ENCODE results near the gene SELENOS.
"Not testable (repeated sequence)": the region's sequence is repeated elsewhere in the genome, so short reads cannot be mapped to it uniquely, and the experiment has no call there.

SELENOS gene

GRCh38 chr15:101295607-101296161 is 18.4 kb upstream of the SELENOS start:
- Mint-ChIP-seq H3K4me3 (peak overlapping the region; percentile 97), H3K36me3 (peaks cover 15% of the 10 kb centered on the region), H3K27me3 (no peaks in the 10 kb centered on the region), H3K9me3 (no peaks in the 10 kb centered on the region), H3K4me1 (peaks cover 39% of the 10 kb centered on the region), H3K27ac (peak overlapping the region; percentile 62)

- H3K9me3 Mint-ChIP-seq: no peaks in the 10 kb centered on the region
- H3K27ac Mint-ChIP-seq: peak within 1 kb of the TSS; percentile 97
- H3K36me3 Mint-ChIP-seq: peaks cover 18% of the 10 kb centered on the region
- H3K4me3 Mint-ChIP-seq: peak within 1 kb of the TSS; percentile 97
- no peaks in the 10 kb centered on the region for H3K27me3 Mint-ChIP-seq
- H3K4me1 Mint-ChIP-seq: peaks cover 44% of the 10 kb centered on the region
These were observed 17.7 kb upstream of the SELENOS start, which contains the start of gene SNRPA1 for GRCh38 chr15:101294731-101295606. TSS of gene SNRPA1 (minus strand) at chr15:101295248. CDS start at chr15:101295178, 70 bp downstream.

GRCh38 chr15:101293122-101293521 is 15.8 kb upstream of the SELENOS start:
- Mint-ChIP-seq H3K27ac (peak overlapping the region; percentile 97), H3K4me3 (peak overlapping the region; percentile 97), H3K9me3 (no peaks in the 10 kb centered on the region), H3K36me3 (peaks cover 26% of the 10 kb centered on the region), H3K27me3 (no peaks in the 10 kb centered on the region), H3K4me1 (peaks cover 58% of the 10 kb centered on the region)

GRCh38 chr15:101288905-101289513 is 11.7 kb upstream of the SELENOS start:
- peaks cover 30% of the 10 kb centered on the region for H3K36me3 Mint-ChIP-seq
- peak overlapping the region; percentile 31 for H3K27ac Mint-ChIP-seq
- H3K27me3 Mint-ChIP-seq: no peaks in the 10 kb centered on the region
- peaks cover 54% of the 10 kb centered on the region for H3K4me1 Mint-ChIP-seq
- no peaks in the 10 kb centered on the region for H3K9me3 Mint-ChIP-seq
- H3K4me3 Mint-ChIP-seq: no peak overlapping the region

- peaks cover 41% of the 10 kb centered on the region for H3K4me1 Mint-ChIP-seq
- peaks cover 23% of the 10 kb centered on the region for H3K36me3 Mint-ChIP-seq
- peak overlapping the region; percentile 2 for H3K27ac Mint-ChIP-seq
- H3K4me3 Mint-ChIP-seq, H3K9me3 Mint-ChIP-seq, H3K27me3 Mint-ChIP-seq: not testable (repeated sequence)
These were observed 10.1 kb upstream of the SELENOS start for GRCh38 chr15:101287342-101287741.

GRCh38 chr15:101286471-101287114 is 9.3 kb upstream of the SELENOS start:
- peak overlapping the region; percentile 30 for H3K27ac Mint-ChIP-seq
- peak overlapping the region; percentile 3 for H3K4me3 Mint-ChIP-seq
- peaks cover 33% of the 10 kb centered on the region for H3K4me1 Mint-ChIP-seq
- peaks cover 20% of the 10 kb centered on the region for H3K36me3 Mint-ChIP-seq
- H3K27me3 Mint-ChIP-seq: no peaks in the 10 kb centered on the region
- no peaks in the 10 kb centered on the region for H3K9me3 Mint-ChIP-seq

GRCh38 chr15:101283931-101284330 is 6.6 kb upstream of the SELENOS start:
- Mint-ChIP-seq H3K27ac (no peak overlapping the region), H3K36me3 (peaks cover 14% of the 10 kb centered on the region), H3K9me3 (no peaks in the 10 kb centered on the region), H3K4me3 (no peak overlapping the region), H3K4me1 (peaks cover 15% of the 10 kb centered on the region), H3K27me3 (no peaks in the 10 kb centered on the region)

- H3K27ac Mint-ChIP-seq: no peak overlapping the region
- H3K4me3 Mint-ChIP-seq: no peak overlapping the region
- no peaks in the 10 kb centered on the region for H3K9me3 Mint-ChIP-seq
- H3K27me3 Mint-ChIP-seq: no peaks in the 10 kb centered on the region
- H3K4me1 Mint-ChIP-seq: peaks cover 23% of the 10 kb centered on the region
- H3K36me3 Mint-ChIP-seq: peaks cover 2% of the 10 kb centered on the region
These were observed 2.7 kb upstream of the SELENOS start for GRCh38 chr15:101280007-101280406.

GRCh38 chr15:101277943-101278564 is 769 bp upstream of the SELENOS start:
- H3K36me3 Mint-ChIP-seq: peaks cover 11% of the 10 kb centered on the region
- H3K27ac Mint-ChIP-seq: peak overlapping the region; percentile 68

GRCh38 chr15:101276501-101277037 is 716 bp downstream of the SELENOS start:
- Mint-ChIP-seq H3K4me3 (peak overlapping the region; percentile 99), H3K27me3 (no peaks in the 10 kb centered on the region), H3K27ac (peak overlapping the region; percentile 97), H3K36me3 (peaks cover 14% of the 10 kb centered on the region), H3K9me3 (no peaks in the 10 kb centered on the region), H3K4me1 (peaks cover 28% of the 10 kb centered on the region)

More at GRCh38 chr15:101277943-101278564, 769 bp upstream of the SELENOS start:
- no peaks in the 10 kb centered on the region for H3K27me3 Mint-ChIP-seq
- peaks cover 28% of the 10 kb centered on the region for H3K4me1 Mint-ChIP-seq
- peak overlapping the region; percentile 99 for H3K4me3 Mint-ChIP-seq
- no peaks in the 10 kb centered on the region for H3K9me3 Mint-ChIP-seq

- Mint-ChIP-seq H3K9me3 (no peaks in the 10 kb centered on the region), H3K27me3 (no peaks in the 10 kb centered on the region), H3K36me3 (peaks cover 16% of the 10 kb centered on the region), H3K4me3 (peak overlapping the region; percentile 57), H3K27ac (peak overlapping the region; percentile 62), H3K4me1 (peaks cover 28% of the 10 kb centered on the region)
These were observed 2.3 kb downstream of the SELENOS start for GRCh38 chr15:101275018-101275417.

- Mint-ChIP-seq H3K27me3 (no peaks in the 10 kb centered on the region), H3K4me1 (peaks cover 28% of the 10 kb centered on the region), H3K36me3 (peaks cover 18% of the 10 kb centered on the region), H3K9me3 (no peaks in the 10 kb centered on the region), H3K27ac (no peak overlapping the region), H3K4me3 (peak overlapping the region; percentile 19)
These were observed 3.8 kb downstream of the SELENOS start for GRCh38 chr15:101273534-101273933.

GRCh38 chr15:101272584-101272983 is 4.7 kb downstream of the SELENOS start:
- H3K27me3 Mint-ChIP-seq: no peaks in the 10 kb centered on the region
- no peaks in the 10 kb centered on the region for H3K9me3 Mint-ChIP-seq
- peaks cover 22% of the 10 kb centered on the region for H3K4me1 Mint-ChIP-seq
- no peak overlapping the region for H3K4me3 Mint-ChIP-seq
- H3K27ac Mint-ChIP-seq: no peak overlapping the region
- peaks cover 18% of the 10 kb centered on the region for H3K36me3 Mint-ChIP-seq

- H3K27me3 Mint-ChIP-seq: no peaks in the 10 kb centered on the region
- H3K4me1 Mint-ChIP-seq: peaks cover 1% of the 10 kb centered on the region
- peaks cover 13% of the 10 kb centered on the region for H3K36me3 Mint-ChIP-seq
- H3K9me3 Mint-ChIP-seq: no peaks in the 10 kb centered on the region
- no peak overlapping the region for H3K4me3 Mint-ChIP-seq
- no peak overlapping the region for H3K27ac Mint-ChIP-seq
These were observed 7.6 kb downstream of the SELENOS start for GRCh38 chr15:101269479-101270223.
